DOHH2 (cell line): ENCODE results near the gene CIDEB.

Experiments
- H3F3A ChIP-seq: fragments of 200-600 bp; sonication (generic), shearing (Covaris generic); 2 replicates; pipeline ENCODE4 v1.6.0; 2016; ENCODE audit warnings: antibody characterized with exemption, mild to moderate bottlenecking; ENCODE audit not compliant: control insufficient read depth, insufficient read depth
- H3K27ac ChIP-seq: fragments of 200-600 bp; sonication (generic); 2 replicates; pipeline ENCODE4 v1.5.1; 2014; ENCODE audit warnings: low read depth, mild to moderate bottlenecking, low read length, moderate library complexity
- H3K27me3 ChIP-seq: fragments of 200-600 bp; sonication (generic); 2 replicates; pipeline ENCODE4 v1.6.1; 2014; ENCODE audit warnings: mild to moderate bottlenecking, low read length, mixed read lengths; ENCODE audit not compliant: control insufficient read depth
- H3K36me3 ChIP-seq: fragments of 200-600 bp; sonication (generic); 2 replicates; pipeline ENCODE4 v1.6.1; 2014; ENCODE audit warnings: mild to moderate bottlenecking, low read length, moderate library complexity, mixed read lengths; ENCODE audit not compliant: control insufficient read depth
- H3K4me1 ChIP-seq: fragments of 200-600 bp; sonication (generic); 2 replicates; pipeline ENCODE4 v1.6.1; 2014; ENCODE audit warnings: mild to moderate bottlenecking, low read length, mixed read lengths; ENCODE audit not compliant: control insufficient read depth
- H3K4me2 ChIP-seq: fragments of 200-600 bp; sonication (generic); 2 replicates; pipeline ENCODE4 v1.6.0; 2014; ENCODE audit warnings: mild to moderate bottlenecking, low read length, moderate library complexity
- H3K4me3 ChIP-seq: fragments of 200-600 bp; sonication (generic); 2 replicates; pipeline ENCODE4 v1.5.1; 2014; ENCODE audit warnings: mild to moderate bottlenecking, low read length, mixed read lengths
- H3K79me2 ChIP-seq: fragments of 200-600 bp; sonication (generic); 2 replicates; pipeline ENCODE4 v1.6.1; 2014; ENCODE audit warnings: mild to moderate bottlenecking, low read length, mixed read lengths; ENCODE audit not compliant: control insufficient read depth
- H3K9me2 ChIP-seq: fragments of 200-600 bp; sonication (generic); replicated peaks from 2 replicates; pipeline ENCODE4 v1.6.1; 2014; ENCODE audit warnings: mild to moderate bottlenecking, low read length, mixed read lengths; ENCODE audit not compliant: control insufficient read depth
- H3K9me3 ChIP-seq: fragments of 200-600 bp; sonication (generic); 2 replicates; pipeline ENCODE4 v1.6.1; 2014; ENCODE audit warnings: antibody characterized with exemption, low read length, mixed read lengths; ENCODE audit not compliant: control insufficient read depth, insufficient read depth
- H4K20me1 ChIP-seq: fragments of 200-600 bp; sonication (generic); 2 replicates; pipeline ENCODE4 v1.6.0; 2014; ENCODE audit warnings: low read depth, mild to moderate bottlenecking, antibody characterized with exemption, low read length, moderate library complexity; ENCODE audit not compliant: control insufficient read depth, insufficient read depth
- EZH2phosphoT487 ChIP-seq: fragments of 200-600 bp; sonication (generic); IDR thresholded peaks from 2 replicates; pipeline ENCODE4 v1.6.1; 2017; ENCODE audit warnings: borderline replicate concordance, mild to moderate bottlenecking, antibody characterized with exemption, low read length, moderate library complexity, mixed read lengths
- TF ChIP-seq, protein P1 (sequence below): fragments of 200-600 bp; sonication (generic); IDR thresholded peaks from one replicate; pipeline ENCODE4 v1.5.1; 2014; ENCODE audit warnings: antibody characterized with exemption, mild to moderate bottlenecking, low read depth, low read length; ENCODE audit not compliant: poor library complexity, severe bottlenecking

Gene CIDEB

DNA sequence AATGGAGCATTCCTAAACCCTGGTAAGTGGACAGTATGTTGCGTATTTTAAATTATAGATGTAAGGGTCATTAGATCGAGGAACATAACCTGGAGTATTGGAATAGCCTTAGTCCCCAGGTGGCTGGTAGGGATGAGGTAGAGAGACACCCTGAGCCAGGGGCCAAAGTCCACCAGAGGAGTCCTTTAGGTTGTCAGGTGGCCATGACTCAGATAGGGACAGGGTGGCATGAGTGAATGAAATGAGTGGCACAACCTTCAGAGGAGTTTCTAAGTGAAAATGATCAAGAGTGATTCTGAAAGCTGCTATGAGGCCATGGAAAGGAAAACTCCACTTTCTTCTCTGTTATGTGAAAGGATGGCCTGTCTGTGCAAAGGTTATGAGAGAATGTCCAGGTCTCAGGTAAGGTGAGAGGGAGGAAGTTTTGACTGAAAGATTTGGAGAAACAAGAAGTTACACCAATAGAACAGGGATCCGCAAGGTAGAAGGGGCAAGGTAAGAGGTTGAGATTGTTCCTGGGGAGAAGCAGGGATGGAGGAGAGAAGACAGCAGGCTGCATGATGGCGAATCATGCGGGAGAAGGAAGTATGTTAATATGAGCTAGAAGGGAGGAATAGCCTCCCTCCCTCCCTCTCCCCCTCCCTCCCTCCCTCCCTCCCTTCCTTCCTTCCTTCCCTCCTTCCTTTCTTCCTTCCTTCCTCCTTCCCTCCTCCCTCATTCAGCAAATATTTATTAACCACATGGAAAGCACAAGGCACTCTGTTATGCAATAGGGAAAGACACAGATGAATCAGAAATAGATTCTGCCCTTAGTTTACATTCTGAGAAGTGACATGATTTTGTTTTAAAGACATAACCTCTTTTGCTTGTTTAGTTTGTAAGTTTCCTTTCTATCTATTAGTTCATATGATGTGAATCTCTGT lies 46.0 kb upstream of the CIDEB start:
- H3K27ac ChIP-seq: no peak overlapping the region
- peaks cover 4% of the 10 kb centered on the region; the same call in 1 of the 2 replicates for H3K4me1 ChIP-seq
- no peaks in the 10 kb centered on the region for H3K36me3 ChIP-seq
- no peaks in the 10 kb centered on the region for H4K20me1 ChIP-seq
- no peaks in the 10 kb centered on the region for H3K9me2 ChIP-seq
- no peak overlapping the region for H3K4me2 ChIP-seq
- TF ChIP-seq, protein P1, sequence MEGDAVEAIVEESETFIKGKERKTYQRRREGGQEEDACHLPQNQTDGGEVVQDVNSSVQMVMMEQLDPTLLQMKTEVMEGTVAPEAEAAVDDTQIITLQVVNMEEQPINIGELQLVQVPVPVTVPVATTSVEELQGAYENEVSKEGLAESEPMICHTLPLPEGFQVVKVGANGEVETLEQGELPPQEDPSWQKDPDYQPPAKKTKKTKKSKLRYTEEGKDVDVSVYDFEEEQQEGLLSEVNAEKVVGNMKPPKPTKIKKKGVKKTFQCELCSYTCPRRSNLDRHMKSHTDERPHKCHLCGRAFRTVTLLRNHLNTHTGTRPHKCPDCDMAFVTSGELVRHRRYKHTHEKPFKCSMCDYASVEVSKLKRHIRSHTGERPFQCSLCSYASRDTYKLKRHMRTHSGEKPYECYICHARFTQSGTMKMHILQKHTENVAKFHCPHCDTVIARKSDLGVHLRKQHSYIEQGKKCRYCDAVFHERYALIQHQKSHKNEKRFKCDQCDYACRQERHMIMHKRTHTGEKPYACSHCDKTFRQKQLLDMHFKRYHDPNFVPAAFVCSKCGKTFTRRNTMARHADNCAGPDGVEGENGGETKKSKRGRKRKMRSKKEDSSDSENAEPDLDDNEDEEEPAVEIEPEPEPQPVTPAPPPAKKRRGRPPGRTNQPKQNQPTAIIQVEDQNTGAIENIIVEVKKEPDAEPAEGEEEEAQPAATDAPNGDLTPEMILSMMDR: no peak
- no peak for TF ChIP-seq EZH2phosphoT487
- H3K79me2 ChIP-seq: no peaks in the 10 kb centered on the region
- no peak overlapping the region for H3K4me3 ChIP-seq
- H3F3A ChIP-seq: no peaks in the 10 kb centered on the region
- H3K27me3 ChIP-seq: peaks cover 33% of the 10 kb centered on the region
- no peaks in the 10 kb centered on the region for H3K9me3 ChIP-seq

DNA sequence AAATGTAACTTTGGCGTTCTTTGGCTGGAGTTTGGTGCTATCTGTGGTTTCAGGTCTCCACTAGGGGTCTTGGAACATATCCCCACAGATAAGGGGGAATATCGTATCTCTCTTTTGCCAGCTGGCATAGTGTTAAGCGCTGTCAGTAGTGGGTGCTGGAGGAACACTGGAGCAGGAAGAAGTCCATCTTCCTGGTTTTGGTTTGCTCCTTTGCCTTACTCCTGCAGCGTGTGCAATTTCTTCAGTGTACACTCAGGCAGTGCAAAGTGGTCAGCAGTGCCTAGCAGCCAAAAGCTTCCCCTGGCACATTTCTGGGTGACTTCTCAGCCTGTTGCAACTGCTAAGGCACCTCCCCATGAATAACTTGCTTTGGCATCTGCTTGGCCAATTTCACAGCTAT lies 43.7 kb upstream of the CIDEB start:
- H3K4me2 ChIP-seq: no peak overlapping the region
- H3K27me3 ChIP-seq: peaks cover 43% of the 10 kb centered on the region
- no peaks in the 10 kb centered on the region for H3K79me2 ChIP-seq

GRCh38 chr14:24349742-24350141 lies 42.0 kb upstream of the CIDEB start:
- no peaks in the 10 kb centered on the region for H3K79me2 ChIP-seq
- H3K4me2 ChIP-seq: no peak overlapping the region
- peaks cover 45% of the 10 kb centered on the region for H3K27me3 ChIP-seq
- no peaks in the 10 kb centered on the region for H4K20me1 ChIP-seq
- no peaks in the 10 kb centered on the region for H3K9me2 ChIP-seq
- H3K9me3 ChIP-seq: no peaks in the 10 kb centered on the region
- no peak overlapping the region for H3K4me3 ChIP-seq
- H3K36me3 ChIP-seq: no peaks in the 10 kb centered on the region
- no peak for TF ChIP-seq EZH2phosphoT487
- TF ChIP-seq, protein P1: no peak
- peaks cover 4% of the 10 kb centered on the region; the same call in 1 of the 2 replicates for H3K4me1 ChIP-seq
- no peaks in the 10 kb centered on the region for H3F3A ChIP-seq
- no peak overlapping the region for H3K27ac ChIP-seq

More for the DNA sequence above, 43.7 kb upstream of the CIDEB start:
- H3K9me3 ChIP-seq: no peaks in the 10 kb centered on the region
- H3F3A ChIP-seq: no peaks in the 10 kb centered on the region
- peaks cover 4% of the 10 kb centered on the region; the same call in 1 of the 2 replicates for H3K4me1 ChIP-seq
- H3K27ac ChIP-seq: no peak overlapping the region
- no peaks in the 10 kb centered on the region for H3K36me3 ChIP-seq
- TF ChIP-seq, protein P1: peak; percentile 13
- TF ChIP-seq EZH2phosphoT487: no peak
- H3K4me3 ChIP-seq: no peak overlapping the region
- H4K20me1 ChIP-seq: no peaks in the 10 kb centered on the region
- H3K9me2 ChIP-seq: no peaks in the 10 kb centered on the region
